ENCODE results near the gene MYO16.

The MYO16 gene

DNA sequence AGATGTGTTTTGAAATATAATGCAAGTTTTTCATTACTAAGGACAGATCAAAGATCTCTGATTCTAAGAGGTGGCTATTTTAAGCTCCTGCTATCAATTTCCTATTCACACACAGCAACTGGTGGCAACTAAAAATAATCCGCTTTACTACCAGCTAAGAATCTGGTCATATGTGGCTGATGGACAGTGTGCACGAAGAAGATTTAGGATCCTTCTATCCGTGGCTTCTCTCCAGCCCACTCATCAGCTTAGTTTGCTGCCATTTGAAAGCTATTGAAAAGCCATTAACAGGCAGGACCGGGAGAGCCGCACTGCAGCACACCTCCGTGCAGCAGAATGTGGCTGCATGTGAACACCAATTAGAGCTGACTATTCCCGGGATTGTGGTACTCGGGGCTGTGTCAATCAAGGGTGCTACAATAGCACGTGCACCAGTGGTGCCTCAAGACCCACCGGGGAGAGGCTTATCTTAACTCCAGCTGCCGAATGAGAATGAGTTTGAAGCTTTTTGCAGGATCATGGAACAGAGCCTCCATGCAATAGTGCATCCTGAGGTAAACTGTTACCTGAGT, at the start of gene MYO16:
MYO16 (plus strand) TSS at position 431 of the 572 bp plus-strand sequence. CDS start 234 bp downstream, outside the sequence.
- Histone ChIP-seq H3K36me3 (ENCODE audit: low read depth) (no peaks in the 10 kb centered on the region), H3K4me1 (ENCODE audit: insufficient read depth, poor library complexity, severe bottlenecking) (no peaks in the 10 kb centered on the region), H3K4me3 (ENCODE audit: severe bottlenecking) (no peak within 1 kb of the TSS), H3K27me3 (ENCODE audit: insufficient read depth, poor library complexity, severe bottlenecking) (peaks cover 34% of the 10 kb centered on the region), H3K27ac (ENCODE audit: poor library complexity, severe bottlenecking) (no peak within 1 kb of the TSS), H3K9me3 (ENCODE audit: severe bottlenecking) (no peaks in the 10 kb centered on the region)
- DNase-seq (ENCODE audit: low spot score) (no peak), ATAC-seq (ENCODE audit: low read depth) (no peak)
- TF ChIP-seq, protein P1, sequence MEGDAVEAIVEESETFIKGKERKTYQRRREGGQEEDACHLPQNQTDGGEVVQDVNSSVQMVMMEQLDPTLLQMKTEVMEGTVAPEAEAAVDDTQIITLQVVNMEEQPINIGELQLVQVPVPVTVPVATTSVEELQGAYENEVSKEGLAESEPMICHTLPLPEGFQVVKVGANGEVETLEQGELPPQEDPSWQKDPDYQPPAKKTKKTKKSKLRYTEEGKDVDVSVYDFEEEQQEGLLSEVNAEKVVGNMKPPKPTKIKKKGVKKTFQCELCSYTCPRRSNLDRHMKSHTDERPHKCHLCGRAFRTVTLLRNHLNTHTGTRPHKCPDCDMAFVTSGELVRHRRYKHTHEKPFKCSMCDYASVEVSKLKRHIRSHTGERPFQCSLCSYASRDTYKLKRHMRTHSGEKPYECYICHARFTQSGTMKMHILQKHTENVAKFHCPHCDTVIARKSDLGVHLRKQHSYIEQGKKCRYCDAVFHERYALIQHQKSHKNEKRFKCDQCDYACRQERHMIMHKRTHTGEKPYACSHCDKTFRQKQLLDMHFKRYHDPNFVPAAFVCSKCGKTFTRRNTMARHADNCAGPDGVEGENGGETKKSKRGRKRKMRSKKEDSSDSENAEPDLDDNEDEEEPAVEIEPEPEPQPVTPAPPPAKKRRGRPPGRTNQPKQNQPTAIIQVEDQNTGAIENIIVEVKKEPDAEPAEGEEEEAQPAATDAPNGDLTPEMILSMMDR (IDR thresholded peaks at IDR 0.05; ENCODE audit: poor library complexity, severe bottlenecking): no peak

DNA sequence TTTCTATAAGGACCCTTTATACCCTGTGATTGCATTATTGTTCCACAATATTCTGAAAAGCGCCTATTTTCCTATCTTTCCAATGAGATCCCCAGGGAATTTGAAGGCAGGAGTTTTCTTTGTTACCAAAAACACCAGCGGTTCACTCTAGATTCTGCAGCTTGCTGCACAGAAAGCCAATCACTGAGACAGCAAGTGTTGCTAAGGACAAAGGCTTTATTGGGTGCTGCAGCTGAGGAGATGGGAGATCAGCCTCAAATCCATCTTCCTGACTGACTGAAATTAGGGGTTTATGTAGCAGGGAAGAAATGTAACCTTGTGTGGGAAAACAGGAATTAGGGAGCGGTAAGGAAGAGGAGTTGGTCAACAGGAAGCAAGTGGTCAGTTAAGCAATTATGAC, 42.6 kb upstream of the MYO16 start:
- no peaks in the 10 kb centered on the region for H3K4me1 ChIP-seq (ENCODE audit: insufficient read depth, poor library complexity, severe bottlenecking)
- TF ChIP-seq, protein P1 (IDR thresholded peaks at IDR 0.05; ENCODE audit: poor library complexity, severe bottlenecking): no peak
- H3K9me3 ChIP-seq (ENCODE audit: severe bottlenecking): no peaks in the 10 kb centered on the region
- no peak for DNase-seq (ENCODE audit: low spot score)
- no peak overlapping the region for H3K4me3 ChIP-seq (ENCODE audit: severe bottlenecking)
- peaks cover 8% of the 10 kb centered on the region for H3K27me3 ChIP-seq (ENCODE audit: insufficient read depth, poor library complexity, severe bottlenecking)
- H3K27ac ChIP-seq (ENCODE audit: poor library complexity, severe bottlenecking): no peak overlapping the region
- H3K36me3 ChIP-seq (ENCODE audit: low read depth): no peaks in the 10 kb centered on the region
- no peak for ATAC-seq (ENCODE audit: low read depth)

DNA sequence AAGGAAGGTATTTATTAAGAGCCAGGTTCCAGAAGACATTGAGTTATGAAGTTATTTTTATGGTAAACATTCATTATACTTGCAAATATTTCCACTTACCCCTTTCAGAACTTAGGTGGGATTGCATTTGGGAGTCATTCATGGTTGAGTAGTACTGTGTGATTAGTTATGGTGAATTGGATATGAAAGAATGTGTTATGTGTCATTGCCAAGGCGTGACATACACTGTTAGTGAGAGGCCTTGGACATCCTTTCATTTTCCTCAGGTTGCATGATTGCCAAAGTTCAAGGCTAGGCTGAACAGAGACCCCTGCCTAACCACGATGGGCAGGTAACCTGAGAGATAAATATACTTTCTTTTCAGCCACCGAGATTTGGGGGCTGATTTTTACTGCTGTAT, 40.9 kb upstream of the MYO16 start:
- no peak for DNase-seq (ENCODE audit: low spot score)
- Histone ChIP-seq H3K4me3 (ENCODE audit: severe bottlenecking) (no peak overlapping the region), H3K4me1 (ENCODE audit: insufficient read depth, poor library complexity, severe bottlenecking) (no peaks in the 10 kb centered on the region), H3K36me3 (ENCODE audit: low read depth) (no peaks in the 10 kb centered on the region), H3K27ac (ENCODE audit: poor library complexity, severe bottlenecking) (no peak overlapping the region), H3K9me3 (ENCODE audit: severe bottlenecking) (no peaks in the 10 kb centered on the region), H3K27me3 (ENCODE audit: insufficient read depth, poor library complexity, severe bottlenecking) (peaks cover 8% of the 10 kb centered on the region)
- TF ChIP-seq, protein P1 (IDR thresholded peaks at IDR 0.05; ENCODE audit: poor library complexity, severe bottlenecking): no peak
- ATAC-seq (ENCODE audit: low read depth): no peak

DNA sequence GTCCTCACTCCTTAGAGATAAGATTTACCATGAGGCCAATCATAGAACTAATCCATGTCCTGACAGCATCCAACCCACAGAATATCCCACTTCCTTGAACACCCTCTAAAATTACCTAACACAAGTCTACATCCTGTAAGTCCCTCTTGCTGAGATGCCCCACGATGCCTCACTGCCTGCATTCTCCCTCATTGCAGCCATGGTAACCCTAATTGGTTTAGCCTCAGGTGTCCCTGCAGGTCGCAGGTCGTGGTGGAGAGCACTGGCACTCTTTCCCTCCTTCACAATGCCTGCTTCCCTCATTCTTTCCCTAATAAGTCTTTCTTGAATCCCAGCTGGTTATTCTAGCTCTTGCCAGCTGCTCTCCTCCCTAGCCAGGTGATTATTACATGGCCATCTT, 35.3 kb upstream of the MYO16 start:
- Histone ChIP-seq H3K4me1 (ENCODE audit: insufficient read depth, poor library complexity, severe bottlenecking) (no peaks in the 10 kb centered on the region), H3K4me3 (ENCODE audit: severe bottlenecking) (no peak overlapping the region), H3K36me3 (ENCODE audit: low read depth) (no peaks in the 10 kb centered on the region), H3K27me3 (ENCODE audit: insufficient read depth, poor library complexity, severe bottlenecking) (peaks cover 29% of the 10 kb centered on the region), H3K27ac (ENCODE audit: poor library complexity, severe bottlenecking) (no peak overlapping the region), H3K9me3 (ENCODE audit: severe bottlenecking) (no peaks in the 10 kb centered on the region)
- ATAC-seq (ENCODE audit: low read depth) (no peak), DNase-seq (ENCODE audit: low spot score) (no peak)
- TF ChIP-seq, protein P1 (IDR thresholded peaks at IDR 0.05; ENCODE audit: poor library complexity, severe bottlenecking): no peak

DNA sequence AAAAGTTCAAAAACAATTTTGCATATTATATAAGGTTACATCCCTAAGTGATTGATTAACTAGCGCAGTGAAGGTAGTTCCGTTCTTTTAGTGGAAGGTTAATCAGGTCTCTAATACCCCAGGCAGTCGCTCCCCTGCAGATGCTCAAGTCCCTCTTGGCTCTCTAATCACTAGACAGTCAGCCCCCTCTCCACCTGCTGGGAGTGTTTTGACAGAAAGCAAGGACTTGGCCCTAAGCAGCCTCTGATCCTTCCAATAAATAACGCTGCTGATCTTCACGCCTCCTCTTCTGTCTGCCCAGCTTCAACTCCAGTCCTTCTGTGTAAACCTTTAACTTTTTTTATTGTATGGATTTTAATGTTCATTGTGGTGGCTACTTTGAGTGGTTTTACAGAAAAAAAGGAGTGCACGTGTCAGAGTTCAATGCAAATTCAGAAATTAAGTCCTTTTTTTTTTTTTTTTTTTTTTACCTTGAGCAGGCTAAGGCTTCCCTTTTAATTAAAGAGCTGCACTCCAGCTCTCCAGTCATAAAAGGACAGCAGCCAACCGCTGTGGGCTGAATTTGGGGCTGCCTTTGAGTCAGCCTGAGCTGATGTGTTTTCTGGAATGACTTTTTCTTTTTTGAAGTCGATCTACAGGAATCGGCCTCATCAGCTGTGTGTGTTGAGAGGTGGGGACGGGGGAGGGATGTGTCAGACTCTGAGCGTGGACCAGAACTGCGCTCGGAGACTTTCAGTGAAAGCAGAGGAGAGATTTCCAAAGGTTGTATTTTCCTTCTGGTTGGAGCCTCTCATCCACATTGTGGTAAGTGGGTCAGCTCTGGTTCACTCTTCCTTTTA, 33.8 kb upstream of the MYO16 start:
- no peaks in the 10 kb centered on the region for H3K9me3 ChIP-seq (ENCODE audit: severe bottlenecking)
- TF ChIP-seq, protein P1 (IDR thresholded peaks at IDR 0.05; ENCODE audit: poor library complexity, severe bottlenecking): no peak
- H3K36me3 ChIP-seq (ENCODE audit: low read depth): no peaks in the 10 kb centered on the region
- H3K27ac ChIP-seq (ENCODE audit: poor library complexity, severe bottlenecking): no peak overlapping the region
- peaks cover 21% of the 10 kb centered on the region for H3K27me3 ChIP-seq (ENCODE audit: insufficient read depth, poor library complexity, severe bottlenecking)
- ATAC-seq (ENCODE audit: low read depth) (no peak), DNase-seq (ENCODE audit: low spot score) (no peak)
- no peaks in the 10 kb centered on the region for H3K4me1 ChIP-seq (ENCODE audit: insufficient read depth, poor library complexity, severe bottlenecking)
- no peak overlapping the region for H3K4me3 ChIP-seq (ENCODE audit: severe bottlenecking)
